ENCODE results near the gene CNTN4.

Gene CNTN4

GRCh38 chr3:2153547-2153946, 54.9 kb downstream of the CNTN4 start:
- DNase-seq, result no peak

- DNase-seq, result no peak
Measured at GRCh38 chr3:2154621-2155020, 56.0 kb downstream of the CNTN4 start.

- no peak for DNase-seq
Measured at GRCh38 chr3:2156244-2156847, 57.7 kb downstream of the CNTN4 start.

GRCh38 chr3:2158828-2159227, 60.2 kb downstream of the CNTN4 start:
- no peak for DNase-seq

- DNase-seq, result no peak
Measured at GRCh38 chr3:2166552-2166951, 67.9 kb downstream of the CNTN4 start.

GRCh38 chr3:2172561-2173171, 74.0 kb downstream of the CNTN4 start:
- DNase-seq, result no peak

- no peak for DNase-seq
Measured at GRCh38 chr3:2180634-2181033, 82.0 kb downstream of the CNTN4 start.

GRCh38 chr3:2198776-2199279, 100.2 kb downstream of the CNTN4 start:
- no peak for DNase-seq

- no peak for DNase-seq
Measured at GRCh38 chr3:2204054-2204453, 105.4 kb downstream of the CNTN4 start.

GRCh38 chr3:2205692-2206091, 107.0 kb downstream of the CNTN4 start:
- no peak for DNase-seq

GRCh38 chr3:2206536-2206935, 107.9 kb downstream of the CNTN4 start:
- no peak for DNase-seq

- no peak for DNase-seq
Measured at GRCh38 chr3:2211568-2211967, 112.9 kb downstream of the CNTN4 start.

GRCh38 chr3:2212206-2212605, 113.5 kb downstream of the CNTN4 start:
- DNase-seq, result no peak

- DNase-seq, result no peak
Measured at GRCh38 chr3:2218375-2218774, 119.7 kb downstream of the CNTN4 start.

GRCh38 chr3:2218816-2219215, 120.2 kb downstream of the CNTN4 start:
- DNase-seq, result no peak

- DNase-seq, result no peak
Measured at GRCh38 chr3:2236203-2236602, 137.5 kb downstream of the CNTN4 start.

- no peak for DNase-seq
Measured at GRCh38 chr3:2244137-2244536, 145.5 kb downstream of the CNTN4 start.

GRCh38 chr3:2246873-2247648, 148.4 kb downstream of the CNTN4 start:
- DNase-seq, result no peak

- DNase-seq, result no peak
Measured at GRCh38 chr3:2247831-2248230, 149.2 kb downstream of the CNTN4 start.

- DNase-seq, result no peak
Measured at GRCh38 chr3:2250783-2251182, 152.1 kb downstream of the CNTN4 start.

GRCh38 chr3:2261747-2262146, 163.1 kb downstream of the CNTN4 start:
- no peak for DNase-seq

- DNase-seq, result no peak
Measured at GRCh38 chr3:2262204-2262603, 163.5 kb downstream of the CNTN4 start.

GRCh38 chr3:2266606-2267005, 167.9 kb downstream of the CNTN4 start:
- DNase-seq, result no peak

GRCh38 chr3:2268779-2269178, 170.1 kb downstream of the CNTN4 start:
- no peak for DNase-seq
